ENCODE data around the gene NANOS3. TPM values are rescaled to one million over a fixed set of nuclear protein-coding genes. Genes with fewer than 3 reads are reported as not detected.

The NANOS3 gene
- total RNA-seq, 3 donors from 2014 or later: not detected

DNA sequence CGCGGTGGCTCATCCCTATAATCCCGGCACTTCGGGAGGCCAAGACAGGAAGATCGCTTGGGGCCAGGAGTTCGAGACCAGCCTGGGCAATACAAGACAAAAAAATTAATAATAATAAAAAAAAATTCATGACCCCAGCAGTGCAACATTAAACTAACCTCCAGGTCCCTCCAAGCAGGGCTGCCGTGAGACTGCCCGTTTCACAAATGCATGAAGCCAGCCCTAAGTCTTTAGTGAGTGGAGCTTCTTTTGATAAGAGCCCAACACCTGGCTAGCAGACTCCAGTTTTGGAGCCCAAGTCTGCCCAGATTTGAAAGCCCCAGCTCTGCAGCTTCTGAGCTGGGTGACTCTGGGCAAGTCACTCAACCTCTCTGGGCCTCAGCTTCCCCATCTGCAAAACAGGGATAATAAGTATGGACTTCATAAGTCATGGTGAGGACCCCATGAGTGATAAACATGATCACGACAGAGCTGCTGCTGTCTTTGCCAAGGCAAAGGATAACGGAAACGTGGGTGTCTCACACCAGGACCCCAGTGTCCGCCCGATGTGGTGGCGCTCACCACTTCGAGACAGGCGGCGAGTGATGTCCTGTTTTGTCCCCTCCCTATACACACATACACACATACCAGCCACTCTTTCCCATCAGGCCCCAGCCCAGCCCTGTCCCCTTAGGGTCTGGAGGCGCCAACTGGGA, 38.4 kb upstream of the NANOS3 start:
- H3K4me3 ChIP-seq: peak overlapping the region; percentile 89 to 99 (median 96)
- peaks cover 35 to 49% of the 10 kb centered on the region in 2 donors for H3K4me1 ChIP-seq
- no peak for DNase-seq (ENCODE audit: low spot score in 2 of 2)
- H3K9me3 ChIP-seq: no peaks in the 10 kb centered on the region
- TF ChIP-seq POLR2A (IDR thresholded peaks at IDR 0.05): no peak
- TF ChIP-seq, protein P1, sequence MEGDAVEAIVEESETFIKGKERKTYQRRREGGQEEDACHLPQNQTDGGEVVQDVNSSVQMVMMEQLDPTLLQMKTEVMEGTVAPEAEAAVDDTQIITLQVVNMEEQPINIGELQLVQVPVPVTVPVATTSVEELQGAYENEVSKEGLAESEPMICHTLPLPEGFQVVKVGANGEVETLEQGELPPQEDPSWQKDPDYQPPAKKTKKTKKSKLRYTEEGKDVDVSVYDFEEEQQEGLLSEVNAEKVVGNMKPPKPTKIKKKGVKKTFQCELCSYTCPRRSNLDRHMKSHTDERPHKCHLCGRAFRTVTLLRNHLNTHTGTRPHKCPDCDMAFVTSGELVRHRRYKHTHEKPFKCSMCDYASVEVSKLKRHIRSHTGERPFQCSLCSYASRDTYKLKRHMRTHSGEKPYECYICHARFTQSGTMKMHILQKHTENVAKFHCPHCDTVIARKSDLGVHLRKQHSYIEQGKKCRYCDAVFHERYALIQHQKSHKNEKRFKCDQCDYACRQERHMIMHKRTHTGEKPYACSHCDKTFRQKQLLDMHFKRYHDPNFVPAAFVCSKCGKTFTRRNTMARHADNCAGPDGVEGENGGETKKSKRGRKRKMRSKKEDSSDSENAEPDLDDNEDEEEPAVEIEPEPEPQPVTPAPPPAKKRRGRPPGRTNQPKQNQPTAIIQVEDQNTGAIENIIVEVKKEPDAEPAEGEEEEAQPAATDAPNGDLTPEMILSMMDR (IDR thresholded peaks at IDR 0.05): no peak
- peak in 1 of 3 donors; percentile 87 for TF ChIP-seq POLR2AphosphoS5 (IDR thresholded peaks at IDR 0.05)
- no peaks in the 10 kb centered on the region for H3K36me3 ChIP-seq
- no peaks in the 10 kb centered on the region for H3K27me3 ChIP-seq
- H3K27ac ChIP-seq: peak overlapping the region; percentile 100
- intact Hi-C loops (cut with DNase I; ENCODE audit: low total_unique reads): no loop called here

DNA sequence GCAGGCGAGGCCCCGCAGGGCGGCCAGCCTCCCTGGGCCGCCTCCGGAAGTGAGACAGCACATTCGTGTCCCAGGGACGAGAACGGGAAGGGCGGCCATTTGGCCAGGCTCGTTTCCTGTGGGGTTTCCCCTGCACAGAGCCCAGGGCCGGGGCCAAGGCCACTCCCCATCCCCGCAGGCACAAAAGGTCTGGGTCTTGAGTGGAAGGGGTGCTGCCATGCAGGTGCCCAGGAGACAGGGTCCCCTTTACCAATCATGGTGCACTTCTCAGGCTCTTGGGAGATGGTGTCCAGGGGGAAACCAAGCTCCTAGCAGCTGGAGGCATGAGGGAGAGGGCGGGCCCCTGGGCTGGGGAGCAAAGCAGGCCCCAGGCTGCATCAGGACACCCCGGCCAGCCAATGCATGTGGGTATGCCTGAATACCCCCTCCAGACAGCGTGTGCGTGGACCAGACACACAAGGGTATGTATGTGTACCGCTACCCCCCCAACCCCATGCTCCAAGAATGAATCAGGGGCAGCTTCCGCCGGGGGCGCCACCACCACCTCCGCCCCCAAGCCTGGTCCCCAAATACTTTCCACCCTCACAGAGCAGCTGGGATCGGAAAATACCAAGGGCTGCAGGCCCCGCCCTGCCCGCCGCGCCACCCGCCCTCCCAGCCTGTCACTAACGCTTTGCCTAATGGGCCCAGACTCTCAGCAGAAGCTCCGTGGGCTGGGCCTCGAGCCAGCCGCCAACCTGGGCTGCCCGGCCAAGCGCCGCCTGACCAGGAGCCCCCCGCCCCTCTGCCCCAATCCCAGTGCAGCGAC, 37.6 kb upstream of the NANOS3 start:
- intact Hi-C loops (cut with DNase I; ENCODE audit: low total_unique reads): no loop called here
- peaks cover 34 to 44% of the 10 kb centered on the region in 2 donors for H3K4me1 ChIP-seq
- peak; percentile 66 to 87 (median 78) for TF ChIP-seq POLR2AphosphoS5 (IDR thresholded peaks at IDR 0.05)
- TF ChIP-seq, protein P1 (IDR thresholded peaks at IDR 0.05): no peak
- H3K27me3 ChIP-seq: no peaks in the 10 kb centered on the region
- peak overlapping the region; percentile 100 for H3K27ac ChIP-seq
- DNase-seq (ENCODE audit: low spot score in 2 of 2): peak; percentile 86 to 89
- H3K36me3 ChIP-seq: no peaks in the 10 kb centered on the region
- H3K4me3 ChIP-seq: peak overlapping the region; percentile 89 to 99 (median 96)
- H3K9me3 ChIP-seq: no peaks in the 10 kb centered on the region

DNA sequence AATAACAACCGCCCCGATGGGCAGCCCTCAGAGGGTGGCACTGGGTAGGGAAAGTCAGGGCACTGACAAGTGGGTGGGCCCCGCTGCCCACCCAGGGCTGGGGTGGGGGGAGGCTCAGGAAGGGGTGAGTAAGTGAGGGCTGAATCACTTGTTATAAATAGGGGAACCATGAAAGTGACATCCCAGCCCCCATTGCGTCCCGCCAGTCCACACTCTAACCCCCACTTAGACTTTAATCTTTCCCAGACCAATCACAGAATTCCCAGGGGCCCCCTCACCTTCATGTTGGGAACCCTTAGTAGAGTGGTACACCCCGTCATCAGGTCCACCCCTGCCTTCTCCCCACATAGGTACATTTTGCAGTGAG, 37.0 kb upstream of the NANOS3 start:
- Histone ChIP-seq H3K36me3 (no peaks in the 10 kb centered on the region), H3K4me1 (peaks cover 34 to 43% of the 10 kb centered on the region in 2 donors), H3K9me3 (no peaks in the 10 kb centered on the region), H3K27ac (peak overlapping the region; percentile 100), H3K27me3 (no peaks in the 10 kb centered on the region), H3K4me3 (peak overlapping the region; percentile 89 to 99 (median 96))
- DNase-seq (ENCODE audit: low spot score in 2 of 2): peak in 1 of 2 donors; percentile 53
- intact Hi-C loops (cut with DNase I; ENCODE audit: low total_unique reads): no loop called here
- TF ChIP-seq POLR2AphosphoS5 (IDR thresholded peaks at IDR 0.05) (peak in 1 of 3 donors; percentile 6), POLR2A (IDR thresholded peaks at IDR 0.05) (no peak)

DNA sequence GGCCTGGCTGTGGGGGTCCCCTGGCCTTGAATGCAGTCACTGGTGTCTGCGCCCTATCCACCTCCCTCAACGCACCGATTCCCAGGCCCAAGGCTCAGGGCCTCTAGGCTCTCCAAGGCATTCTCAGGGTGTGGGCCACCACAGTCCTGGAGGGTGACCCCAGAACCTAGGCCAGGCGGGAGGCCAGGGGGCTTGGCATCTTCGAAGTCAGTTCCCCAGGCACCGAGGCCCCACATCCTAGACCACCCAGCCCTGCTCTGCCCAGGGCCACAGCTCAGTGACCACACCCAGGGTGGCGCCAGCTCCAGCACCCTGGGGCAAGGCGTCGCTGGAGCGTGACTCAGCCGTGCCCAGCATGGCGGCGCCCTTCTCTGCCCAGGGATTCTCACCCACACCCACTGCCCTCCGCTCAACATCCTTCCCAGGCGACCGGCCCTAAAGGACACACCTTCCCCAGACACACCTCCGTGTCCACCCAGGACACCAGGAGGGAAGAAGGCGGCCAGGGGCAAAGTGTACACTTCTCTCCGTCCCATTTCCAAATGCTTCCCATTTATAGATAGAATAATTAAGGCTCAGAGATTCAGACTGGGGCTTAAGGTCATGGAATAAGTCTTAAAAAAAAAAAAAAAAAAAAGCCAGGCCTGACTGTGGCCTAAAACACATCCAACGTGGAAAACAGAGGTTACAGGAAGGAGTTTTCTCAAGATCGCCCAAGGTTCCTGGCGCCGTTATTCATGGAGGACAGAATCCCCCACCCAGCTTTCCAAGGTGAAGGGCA, 36.4 kb upstream of the NANOS3 start:
- peak; percentile 71 to 76 for DNase-seq (ENCODE audit: low spot score in 2 of 2)
- Histone ChIP-seq H3K36me3 (no peaks in the 10 kb centered on the region), H3K4me3 (peak overlapping the region; percentile 89 to 99 (median 96)), H3K9me3 (no peaks in the 10 kb centered on the region), H3K27me3 (no peaks in the 10 kb centered on the region), H3K27ac (peak overlapping the region; percentile 100), H3K4me1 (peaks cover 34 to 43% of the 10 kb centered on the region in 2 donors)
- peak; percentile 10 for TF ChIP-seq POLR2A (IDR thresholded peaks at IDR 0.05)
- TF ChIP-seq POLR2AphosphoS5 (IDR thresholded peaks at IDR 0.05): peak in 2 of 3 donors; percentile 65 to 92
- TF ChIP-seq, protein P1 (IDR thresholded peaks at IDR 0.05): no peak
- intact Hi-C loops (cut with DNase I; ENCODE audit: low total_unique reads): no loop called here
